Measurements from ENCODE around the gene HNF4A. TPM values are rescaled to one million over a fixed set of nuclear protein-coding genes. Genes with fewer than 3 reads are reported as not detected.

HNF4A gene
- total and polyA plus RNA-seq, 2 of the 13 experiments (the other 11 are each of a cell fraction or from before 2014, with no cell fraction given) = 80.9 to 169 TPM

DNA sequence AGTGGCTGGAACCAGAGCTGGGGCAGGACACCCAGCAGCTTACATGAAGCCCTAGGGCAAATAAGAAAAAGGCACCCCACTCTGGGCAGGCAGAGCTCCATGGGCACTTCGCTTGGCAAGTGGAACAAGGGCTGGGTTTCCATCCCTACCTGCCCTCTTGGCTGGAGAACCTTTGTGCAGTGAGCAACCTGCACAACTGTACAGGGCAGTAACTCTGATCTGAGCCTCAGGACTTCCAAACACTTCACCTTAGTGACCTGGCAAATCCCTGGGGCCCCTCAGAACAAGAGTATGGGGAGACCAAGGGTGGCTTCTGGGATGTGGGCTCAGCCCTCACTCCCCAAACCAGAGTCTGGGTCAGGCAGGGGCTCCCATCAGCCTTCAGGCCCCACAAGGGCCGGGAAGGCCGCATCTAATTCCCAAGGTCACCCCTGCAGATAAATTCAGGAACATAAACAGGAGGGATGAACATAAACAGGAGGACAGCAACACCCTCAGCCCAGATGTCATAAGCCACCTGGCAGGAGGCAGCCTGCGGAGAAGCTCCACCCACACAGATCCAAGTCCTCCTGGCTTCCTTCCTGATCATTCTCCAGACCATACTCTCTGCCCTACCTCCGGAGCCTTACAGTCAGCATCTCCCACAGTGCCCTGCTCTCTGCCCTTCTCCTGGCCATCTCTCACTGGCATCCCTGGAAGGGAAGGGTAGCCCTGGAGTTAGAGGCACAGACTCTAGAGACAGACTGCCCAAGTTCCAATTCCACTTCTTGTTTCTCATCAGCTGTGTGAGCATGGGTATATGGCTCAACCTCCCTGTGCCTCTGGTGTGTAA is 37.5 kb downstream of the HNF4A start (continued):
- TF ChIP-seq ZNF142 (CRISPR knock-in tag; IDR thresholded peaks at IDR 0.05) (peak; percentile 30; the same call in 1 of the 2 replicates), NKX3-1 (CRISPR knock-in tag; IDR thresholded peaks at IDR 0.05) (peak; percentile 66; the same call in 1 of the 2 replicates), ZNF879 (CRISPR knock-in tag; IDR thresholded peaks at IDR 0.05) (no peak), SATB2 (CRISPR knock-in tag; IDR thresholded peaks at IDR 0.05) (no peak), ZFP36L2 (CRISPR knock-in tag; IDR thresholded peaks at IDR 0.05) (no peak), ZMYM3 (CRISPR knock-in tag; IDR thresholded peaks at IDR 0.05) (peak; percentile 94), ZNF678 (CRISPR knock-in tag; IDR thresholded peaks at IDR 0.05) (no peak), ATF7-NPFF (CRISPR knock-in tag; IDR thresholded peaks at IDR 0.05; ENCODE audit: low read depth) (no peak; the same call in 1 of the 2 replicates), SMAD1 (CRISPR knock-in tag; IDR thresholded peaks at IDR 0.05; ENCODE audit: borderline replicate concordance, low read depth) (peak; percentile 65; the same call in 1 of the 2 replicates), CC2D1A (CRISPR knock-in tag; IDR thresholded peaks at IDR 0.05) (no peak), ZNF484 (CRISPR knock-in tag; IDR thresholded peaks at IDR 0.05; ENCODE audit: borderline replicate concordance, low read depth) (no peak), ZKSCAN8 (CRISPR knock-in tag; IDR thresholded peaks at IDR 0.05; ENCODE audit: borderline replicate concordance) (no peak), POLR2A (IDR thresholded peaks at IDR 0.05; ENCODE audit: insufficient read depth in 1 of 2, low read depth in 2 of 2, low read length in 2 of 2) (peak; percentile 66 to 97; a peak in 3 of 4 replicates), SSRP1 (CRISPR knock-in tag; IDR thresholded peaks at IDR 0.05) (0 out of 2 replicates have a peak, but pooled peaks have one; percentile 54), NR2F2 (IDR thresholded peaks at IDR 0.05; ENCODE audit: borderline replicate concordance, low read depth) (no peak; the same call in 1 of the 2 replicates), U2AF1 (optimal IDR thresholded peaks at IDR 0.05; ENCODE audit: low read depth, low read length) (peak; percentile 62), POGK (CRISPR knock-in tag; conservative IDR thresholded peaks at IDR 0.05) (peak; percentile 68; the same call in 1 of the 2 replicates), RAD51 (IDR thresholded peaks at IDR 0.05; ENCODE audit: borderline replicate concordance) (no peak), ZBTB20 (CRISPR knock-in tag; IDR thresholded peaks at IDR 0.05; ENCODE audit: borderline replicate concordance, low read depth) (peak; percentile 70; the same call in 1 of the 2 replicates), ZNF816 (CRISPR knock-in tag; IDR thresholded peaks at IDR 0.05; ENCODE audit: borderline replicate concordance) (no peak; the same call in 1 of the 2 replicates), ZSCAN9 (CRISPR knock-in tag; IDR thresholded peaks at IDR 0.05; ENCODE audit: borderline replicate concordance) (no peak), ZNF766 (CRISPR knock-in tag; IDR thresholded peaks at IDR 0.05; ENCODE audit: borderline replicate concordance) (0 out of 2 replicates have a peak, but pooled peaks have one; percentile 61), ZNF558 (CRISPR knock-in tag; IDR thresholded peaks at IDR 0.05; ENCODE audit: borderline replicate concordance) (no peak; the same call in none of the 2 replicates)
